ENCODE data around the gene OR5K3.

Gene OR5K3

DNA sequence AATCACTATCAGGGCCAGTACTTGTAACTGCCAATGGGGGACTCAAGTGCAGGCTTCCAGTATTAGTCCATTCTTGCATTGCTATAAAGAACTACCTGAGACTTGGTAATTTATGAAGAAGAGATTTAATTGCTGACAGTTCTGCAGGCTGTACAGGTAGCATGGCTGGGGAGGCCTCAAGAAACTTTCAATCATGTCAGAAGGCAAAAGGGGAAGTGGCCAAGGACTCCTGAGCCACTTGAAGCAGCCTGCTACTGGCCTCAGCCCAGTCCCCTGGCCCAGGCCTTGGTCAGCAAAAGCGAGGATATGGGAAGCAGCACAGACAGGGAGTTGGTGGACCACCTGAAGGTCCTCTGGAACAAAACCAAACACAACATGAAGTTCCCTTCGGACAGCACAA lies 43.3 kb downstream of the OR5K3 start:
- DNase-seq (ENCODE audit: low read depth, low spot score), result no peak

GRCh38 chr3:98434412-98434811 lies 43.9 kb downstream of the OR5K3 start:
- DNase-seq (ENCODE audit: low read depth, low spot score), result no peak

DNA sequence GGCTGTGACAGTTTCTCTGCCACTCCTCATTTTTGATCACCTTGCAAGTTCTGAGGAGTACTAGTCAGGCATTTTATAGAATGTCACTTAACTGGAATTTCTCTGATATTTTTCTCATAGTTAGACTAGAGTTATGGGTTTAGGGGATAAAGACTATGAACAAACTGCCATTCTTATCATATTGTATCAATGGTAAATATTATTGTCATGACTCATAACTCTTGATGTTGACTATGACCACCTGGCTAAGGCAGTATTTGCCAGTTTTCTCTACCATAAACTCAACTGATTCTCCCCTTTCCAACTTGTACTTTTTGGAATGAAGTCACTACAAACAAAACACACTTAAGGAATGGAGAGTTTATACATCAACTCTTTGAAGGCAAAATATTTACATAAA lies 49.8 kb downstream of the OR5K3 start:
- no peak for DNase-seq (ENCODE audit: low read depth, low spot score)
